ENCODE measurements around the gene SLC44A3. TPM values are rescaled to one million over a fixed set of nuclear protein-coding genes. Genes with fewer than 3 reads are reported as not detected.
"Not testable (repeated sequence)": the region's sequence is repeated elsewhere in the genome, so short reads cannot be mapped to it uniquely, and the experiment has no call there.

Gene SLC44A3
- total RNA-seq, 1 donor from 2014 or later = 2.6 TPM

GRCh38 chr1:94828251-94828650 is 8.1 kb downstream of the SLC44A3 start:
- Histone ChIP-seq H3K4me3 (ENCODE audit: low read length in 3 of 3) (no peak overlapping the region), H3K9me3 (ENCODE audit: control insufficient read depth in 3 of 3, low read length in 3 of 3) (no peaks in the 10 kb centered on the region), H3K27me3 (ENCODE audit: control insufficient read depth in 3 of 3, insufficient read depth in 3 of 3, low read length in 3 of 3) (peaks cover 2 to 5% (median 2%) of the 10 kb centered on the region in 3 donors), H3K36me3 (ENCODE audit: control insufficient read depth in 3 of 3, insufficient read depth in 3 of 3, low read length in 3 of 3) (no peaks in the 10 kb centered on the region), H3K9ac (ENCODE audit: low read depth in 1 of 3, low read length in 3 of 3) (no peak overlapping the region), H3K4me1 (ENCODE audit: control insufficient read depth in 3 of 3, insufficient read depth in 3 of 3, low read length in 3 of 3) (no peaks in the 10 kb centered on the region), H3K27ac (ENCODE audit: low read depth, low read length) (no peak overlapping the region)

GRCh38 chr1:94831641-94832040 is 11.5 kb downstream of the SLC44A3 start:
- H3K4me3 ChIP-seq (ENCODE audit: low read length in 3 of 3) = no peak overlapping the region
- no peaks in the 10 kb centered on the region for H3K9me3 ChIP-seq (ENCODE audit: control insufficient read depth in 3 of 3, low read length in 3 of 3)
- no peaks in the 10 kb centered on the region for H3K27me3 ChIP-seq (ENCODE audit: control insufficient read depth in 3 of 3, insufficient read depth in 3 of 3, low read length in 3 of 3)
- H3K36me3 ChIP-seq (ENCODE audit: control insufficient read depth in 3 of 3, insufficient read depth in 3 of 3, low read length in 3 of 3) = no peaks in the 10 kb centered on the region
- H3K27ac ChIP-seq (ENCODE audit: low read depth, low read length) = no peak overlapping the region
- H3K4me1 ChIP-seq (ENCODE audit: control insufficient read depth in 3 of 3, insufficient read depth in 3 of 3, low read length in 3 of 3) = no peaks in the 10 kb centered on the region
- no peak overlapping the region for H3K9ac ChIP-seq (ENCODE audit: low read depth in 1 of 3, low read length in 3 of 3)

GRCh38 chr1:94832446-94832845 is 12.3 kb downstream of the SLC44A3 start:
- H3K4me3 ChIP-seq (ENCODE audit: low read length in 3 of 3) = no peak overlapping the region
- no peaks in the 10 kb centered on the region for H3K4me1 ChIP-seq (ENCODE audit: control insufficient read depth in 3 of 3, insufficient read depth in 3 of 3, low read length in 3 of 3)
- H3K27me3 ChIP-seq (ENCODE audit: control insufficient read depth in 3 of 3, insufficient read depth in 3 of 3, low read length in 3 of 3) = no peaks in the 10 kb centered on the region
- H3K36me3 ChIP-seq (ENCODE audit: control insufficient read depth in 3 of 3, insufficient read depth in 3 of 3, low read length in 3 of 3) = no peaks in the 10 kb centered on the region
- no peak overlapping the region for H3K27ac ChIP-seq (ENCODE audit: low read depth, low read length)
- H3K9ac ChIP-seq (ENCODE audit: low read depth in 1 of 3, low read length in 3 of 3) = no peak overlapping the region
- H3K9me3 ChIP-seq (ENCODE audit: control insufficient read depth in 3 of 3, low read length in 3 of 3) = no peaks in the 10 kb centered on the region

GRCh38 chr1:94832931-94833585 is 12.9 kb downstream of the SLC44A3 start:
- Histone ChIP-seq H3K36me3 (ENCODE audit: control insufficient read depth in 3 of 3, insufficient read depth in 3 of 3, low read length in 3 of 3) (no peaks in the 10 kb centered on the region), H3K9ac (ENCODE audit: low read depth in 1 of 3, low read length in 3 of 3) (no peak overlapping the region), H3K27me3 (ENCODE audit: control insufficient read depth in 3 of 3, insufficient read depth in 3 of 3, low read length in 3 of 3) (no peaks in the 10 kb centered on the region), H3K27ac (ENCODE audit: low read depth, low read length) (no peak overlapping the region), H3K9me3 (ENCODE audit: control insufficient read depth in 3 of 3, low read length in 3 of 3) (no peaks in the 10 kb centered on the region), H3K4me3 (ENCODE audit: low read length in 3 of 3) (no peak overlapping the region), H3K4me1 (ENCODE audit: control insufficient read depth in 3 of 3, insufficient read depth in 3 of 3, low read length in 3 of 3) (no peaks in the 10 kb centered on the region)

GRCh38 chr1:94836891-94837290 is 16.7 kb downstream of the SLC44A3 start:
- no peak overlapping the region for H3K9ac ChIP-seq (ENCODE audit: low read depth in 1 of 3, low read length in 3 of 3)
- no peak overlapping the region for H3K27ac ChIP-seq (ENCODE audit: low read depth, low read length)
- H3K4me1 ChIP-seq (ENCODE audit: control insufficient read depth in 3 of 3, insufficient read depth in 3 of 3, low read length in 3 of 3) = no peaks in the 10 kb centered on the region
- H3K9me3 ChIP-seq (ENCODE audit: control insufficient read depth in 3 of 3, low read length in 3 of 3) = no peaks in the 10 kb centered on the region
- no peaks in the 10 kb centered on the region for H3K27me3 ChIP-seq (ENCODE audit: control insufficient read depth in 3 of 3, insufficient read depth in 3 of 3, low read length in 3 of 3)
- no peak overlapping the region for H3K4me3 ChIP-seq (ENCODE audit: low read length in 3 of 3)
- no peaks in the 10 kb centered on the region for H3K36me3 ChIP-seq (ENCODE audit: control insufficient read depth in 3 of 3, insufficient read depth in 3 of 3, low read length in 3 of 3)

- H3K4me1 ChIP-seq (ENCODE audit: control insufficient read depth in 3 of 3, insufficient read depth in 3 of 3, low read length in 3 of 3); H3K9ac ChIP-seq (ENCODE audit: low read depth in 1 of 3, low read length in 3 of 3); H3K27ac ChIP-seq (ENCODE audit: low read depth, low read length); H3K4me3 ChIP-seq (ENCODE audit: low read length in 3 of 3); H3K36me3 ChIP-seq (ENCODE audit: control insufficient read depth in 3 of 3, insufficient read depth in 3 of 3, low read length in 3 of 3); H3K27me3 ChIP-seq (ENCODE audit: control insufficient read depth in 3 of 3, insufficient read depth in 3 of 3, low read length in 3 of 3); H3K9me3 ChIP-seq (ENCODE audit: control insufficient read depth in 3 of 3, low read length in 3 of 3): not testable (repeated sequence)
Observed at GRCh38 chr1:94840381-94840780, 20.2 kb downstream of the SLC44A3 start.

- H3K9me3 ChIP-seq (ENCODE audit: control insufficient read depth in 3 of 3, low read length in 3 of 3) = no peaks in the 10 kb centered on the region
- no peaks in the 10 kb centered on the region for H3K27me3 ChIP-seq (ENCODE audit: control insufficient read depth in 3 of 3, insufficient read depth in 3 of 3, low read length in 3 of 3)
- no peaks in the 10 kb centered on the region for H3K36me3 ChIP-seq (ENCODE audit: control insufficient read depth in 3 of 3, insufficient read depth in 3 of 3, low read length in 3 of 3)
Observed at GRCh38 chr1:94840808-94841207, 20.7 kb downstream of the SLC44A3 start.

GRCh38 chr1:94843430-94843829 is 23.3 kb downstream of the SLC44A3 start:
- H3K27ac ChIP-seq (ENCODE audit: low read depth, low read length) = no peak overlapping the region
- H3K36me3 ChIP-seq (ENCODE audit: control insufficient read depth in 3 of 3, insufficient read depth in 3 of 3, low read length in 3 of 3) = no peaks in the 10 kb centered on the region
- H3K27me3 ChIP-seq (ENCODE audit: control insufficient read depth in 3 of 3, insufficient read depth in 3 of 3, low read length in 3 of 3) = no peaks in the 10 kb centered on the region
- no peaks in the 10 kb centered on the region for H3K4me1 ChIP-seq (ENCODE audit: control insufficient read depth in 3 of 3, insufficient read depth in 3 of 3, low read length in 3 of 3)
- H3K4me3 ChIP-seq (ENCODE audit: low read length in 3 of 3) = no peak overlapping the region
- H3K9ac ChIP-seq (ENCODE audit: low read depth in 1 of 3, low read length in 3 of 3) = no peak overlapping the region
- no peaks in the 10 kb centered on the region for H3K9me3 ChIP-seq (ENCODE audit: control insufficient read depth in 3 of 3, low read length in 3 of 3)

More at GRCh38 chr1:94840808-94841207, 20.7 kb downstream of the SLC44A3 start:
- H3K4me1 ChIP-seq (ENCODE audit: control insufficient read depth in 3 of 3, insufficient read depth in 3 of 3, low read length in 3 of 3) = no peaks in the 10 kb centered on the region
- H3K9ac ChIP-seq (ENCODE audit: low read depth in 1 of 3, low read length in 3 of 3) = no peak overlapping the region
- H3K27ac ChIP-seq (ENCODE audit: low read depth, low read length) = no peak overlapping the region
- no peak overlapping the region for H3K4me3 ChIP-seq (ENCODE audit: low read length in 3 of 3)

- Histone ChIP-seq H3K9ac (ENCODE audit: low read depth in 1 of 3, low read length in 3 of 3) (no peak overlapping the region), H3K4me3 (ENCODE audit: low read length in 3 of 3) (no peak overlapping the region), H3K36me3 (ENCODE audit: control insufficient read depth in 3 of 3, insufficient read depth in 3 of 3, low read length in 3 of 3) (no peaks in the 10 kb centered on the region), H3K27ac (ENCODE audit: low read depth, low read length) (no peak overlapping the region), H3K9me3 (ENCODE audit: control insufficient read depth in 3 of 3, low read length in 3 of 3) (no peaks in the 10 kb centered on the region), H3K4me1 (ENCODE audit: control insufficient read depth in 3 of 3, insufficient read depth in 3 of 3, low read length in 3 of 3) (no peaks in the 10 kb centered on the region), H3K27me3 (ENCODE audit: control insufficient read depth in 3 of 3, insufficient read depth in 3 of 3, low read length in 3 of 3) (no peaks in the 10 kb centered on the region)
Observed at GRCh38 chr1:94843846-94844245, 23.7 kb downstream of the SLC44A3 start.

- Histone ChIP-seq H3K9me3 (ENCODE audit: control insufficient read depth in 3 of 3, low read length in 3 of 3) (no peaks in the 10 kb centered on the region), H3K27ac (ENCODE audit: low read depth, low read length) (no peak overlapping the region), H3K27me3 (ENCODE audit: control insufficient read depth in 3 of 3, insufficient read depth in 3 of 3, low read length in 3 of 3) (no peaks in the 10 kb centered on the region), H3K4me1 (ENCODE audit: control insufficient read depth in 3 of 3, insufficient read depth in 3 of 3, low read length in 3 of 3) (no peaks in the 10 kb centered on the region), H3K9ac (ENCODE audit: low read depth in 1 of 3, low read length in 3 of 3) (no peak overlapping the region), H3K36me3 (ENCODE audit: control insufficient read depth in 3 of 3, insufficient read depth in 3 of 3, low read length in 3 of 3) (no peaks in the 10 kb centered on the region), H3K4me3 (ENCODE audit: low read length in 3 of 3) (no peak overlapping the region)
Observed at GRCh38 chr1:94846308-94846707, 26.2 kb downstream of the SLC44A3 start.
